Pancreas (tissue), 10 donors: ENCODE measurements around the gene TMEM247. TPM values are rescaled to one million over a fixed set of nuclear protein-coding genes. Genes with fewer than 3 reads are reported as not detected.
A peak's percentile ranks its signal among the peaks of the same experiment; 100 is the strongest.

Experiments
- ATAC-seq, 4 donors: fragments of 200-7000 bp; cut with Tn5 transposase; one replicate each; pipeline versions ENCODE4 v1.8.0 to v1.9.1; 2020; ENCODE audit warnings: mild to moderate bottlenecking in 4 of 4, moderate library complexity in 4 of 4
- DNase-seq, 6 donors: peaks; one replicate each; pipeline ENCODE4 v3.0.0-alpha.2; 2020
- FAIRE-seq: peaks from 2 replicates; lab custom pipeline; 2012; peaks lifted over from hg19 to GRCh38; lab: Jason Lieb, UNC
- H3K27ac ChIP-seq, 4 donors: fragments of 200-600 bp; sonication (generic); 1 replicate in 3 of 4; 2 replicates in 1 of 4; pipeline versions ENCODE4 v1.5.0 to v1.8.0; 2020
- H3K27me3 ChIP-seq, 4 donors: fragments of 200-600 bp; one replicate each; pipeline ENCODE4 v1.8.0; 2021
- H3K36me3 ChIP-seq, 3 donors: fragments of 200-600 bp; sonication (generic) in 1 of 3; one replicate each; pipeline versions ENCODE4 v1.5.0 to v1.8.0; 2020 to 2021
- H3K4me1 ChIP-seq, 3 donors: fragments of 200-600 bp; one replicate each; pipeline ENCODE4 v1.8.0; 2021
- H3K4me3 ChIP-seq, 4 donors: fragments of 200-600 bp; sonication (generic) in 2 of 4; one replicate each; pipeline versions ENCODE4 v1.5.0 to v1.8.0; 2020 to 2021
- H3K9me3 ChIP-seq, 4 donors: fragments of 200-600 bp; one replicate each; pipeline ENCODE4 v1.8.0; 2021
- CTCF ChIP-seq, 4 donors: fragments of 200-600 bp; sonication (generic) in 3 of 4; IDR thresholded peaks; one replicate each; pipeline versions ENCODE4 v1.5.0 to v1.8.0; 2021; ENCODE audit warnings: antibody characterized with exemption in 4 of 4
- WGBS, 2 donors: extraction: QIAGEN DNeasy Blood & Tissue Kit; methylation state at CpG; one replicate each; pipeline ENCODE4 v1.1.7; 2013; 5-methylcytosine and 5-hydroxymethylcytosine counted together
- intact Hi-C, 3 donors: fragments of 100-400 bp; cut with DNase I; formaldehyde crosslinking; loops; one replicate each; pipeline versions ENCODE4 v1.11.1 to v1.14.2; 2022
- polyA plus RNA-seq, 2 donors: library from polyadenylated mRNA; stranded (reverse); fragments of 200-250 nt; gene quantifications; one replicate each; pipeline ENCODE4 v1.2.3, GENCODE V29; 2013
- total RNA-seq, 6 donors: library from RNA; stranded (reverse); fragmentation: NEBNext Ultra II Directional in 4 of 6; extraction: Animal tissue kit (Norgen Biotek cat#: 25700) in 4 of 6; gene quantifications; one replicate each; pipeline versions ENCODE4 v1.2.1 to v1.2.4, GENCODE V29; 2021 to 2023
- donor health status: healthy with polysubstance abuse.
- donor health status: DM: no; HTN: no; CAD: no; lungs with moderate emphysema.
- donor health status: DM: no; HTN: no; CAD: no.
- donor health status: control.
- donor health status: control.
- donor health status: Bipolar disorder and iron deficiency.
- donor health status: DM: yes; HTN: yes; CAD: no.
- donor health status: DM: no; HTN: no; CAD: no.
- donor health status: DM: no; HTN: no; CAD: no.
- donor health status: DM: yes; HTN: yes; CAD: no.

Gene TMEM247
- total and polyA plus RNA-seq, 8 donors, result not detected

GRCh38 chr2:46486436-46486835 is 7.1 kb downstream of the TMEM247 start:
- Histone ChIP-seq H3K4me3 (no peak overlapping the region), H3K9me3 (no peaks in the 10 kb centered on the region), H3K4me1 (peaks cover 0 to 3% (median 0%) of the 10 kb centered on the region in 3 donors), H3K27ac (no peak overlapping the region), H3K36me3 (no peaks in the 10 kb centered on the region), H3K27me3 (no peaks in the 10 kb centered on the region)
- intact Hi-C loops, result no loop called here
- ATAC-seq, result no peak
- 74 to 78% methylated on average over 3 of the region's 3 CpGs for WGBS, 2 donors
- FAIRE-seq, result no peak
- DNase-seq, result no peak
- TF ChIP-seq CTCF (IDR thresholded peaks at IDR 0.05), result no peak

- no peaks in the 10 kb centered on the region for H3K27me3 ChIP-seq
- peak; percentile 53 to 74 (median 68) for ATAC-seq
- 69 to 75% methylated on average over 8 of the region's 8 CpGs for WGBS, 2 donors
- H3K4me3 ChIP-seq, result no peak overlapping the region
- H3K4me1 ChIP-seq, result peaks cover 0 to 3% (median 0%) of the 10 kb centered on the region in 3 donors
- no peak for TF ChIP-seq CTCF (IDR thresholded peaks at IDR 0.05)
- H3K9me3 ChIP-seq, result no peaks in the 10 kb centered on the region
- H3K36me3 ChIP-seq, result no peaks in the 10 kb centered on the region
- H3K27ac ChIP-seq, result no peak overlapping the region
- no peak for FAIRE-seq
- intact Hi-C loops, result no loop called here
- peak in 2 of 6 donors; percentile 33 to 35 for DNase-seq
These were observed 8.4 kb downstream of the TMEM247 start for GRCh38 chr2:46487667-46488335.

GRCh38 chr2:46488389-46488788 is 9.0 kb downstream of the TMEM247 start:
- no peak for TF ChIP-seq CTCF (IDR thresholded peaks at IDR 0.05)
- H3K27ac ChIP-seq, result no peak overlapping the region
- FAIRE-seq (no peak), ATAC-seq (no peak), DNase-seq (no peak)
- no peaks in the 10 kb centered on the region for H3K27me3 ChIP-seq
- H3K36me3 ChIP-seq, result no peaks in the 10 kb centered on the region
- no peak overlapping the region for H3K4me3 ChIP-seq
- H3K4me1 ChIP-seq, result peaks cover 0 to 3% (median 0%) of the 10 kb centered on the region in 3 donors
- no peaks in the 10 kb centered on the region for H3K9me3 ChIP-seq
- intact Hi-C loops, result no loop called here
- WGBS, 2 donors, result 65 to 66% methylated on average over 2 of the region's 2 CpGs

- FAIRE-seq (no peak), DNase-seq (peak in 1 of 6 donors; percentile 28), ATAC-seq (peak in 2 of 4 donors; percentile 39 to 67)
- 69 to 72% methylated on average over 8 of the region's 8 CpGs for WGBS, 2 donors
- Histone ChIP-seq H3K27ac (peak overlapping the region in 1 of 4 donors; percentile 67), H3K9me3 (no peaks in the 10 kb centered on the region), H3K36me3 (no peaks in the 10 kb centered on the region), H3K4me3 (no peak overlapping the region), H3K4me1 (peaks cover 0 to 3% (median 0%) of the 10 kb centered on the region in 3 donors), H3K27me3 (no peaks in the 10 kb centered on the region)
- intact Hi-C loops, result no loop called here
- no peak for TF ChIP-seq CTCF (IDR thresholded peaks at IDR 0.05)
These were observed 10.2 kb downstream of the TMEM247 start for GRCh38 chr2:46489423-46490174.
